ENCODE results near the gene DLL4. TPM values are rescaled to one million over a fixed set of nuclear protein-coding genes. Genes with fewer than 3 reads are reported as not detected.

DLL4 gene
- total RNA-seq, 4 donors from 2014 or later, result 4.2 to 11.2 (median 7.1) TPM

- Histone ChIP-seq H3K27me3 (no peaks in the 10 kb centered on the region), H3K9me3 (no peaks in the 10 kb centered on the region), H3K4me1 (peaks cover 0 to 30% (median 22%) of the 10 kb centered on the region in 4 donors), H3K27ac (no peak overlapping the region), H3K36me3 (no peaks in the 10 kb centered on the region), H3K4me3 (no peak overlapping the region)
- DNase-seq (ENCODE audit: low spot score in 2 of 2), result no peak
- TF ChIP-seq POLR2A (IDR thresholded peaks at IDR 0.05) (no peak), CTCF (IDR thresholded peaks at IDR 0.05) (no peak), EP300 (IDR thresholded peaks at IDR 0.05) (no peak)
- 89 to 94% methylated on average over 8 to 9 of the region's 9 CpGs for WGBS, 2 donors
These were observed 14.7 kb downstream of the DLL4 start for GRCh38 chr15:40943764-40944365.

- Histone ChIP-seq H3K36me3 (no peaks in the 10 kb centered on the region), H3K9me3 (no peaks in the 10 kb centered on the region), H3K27ac (no peak overlapping the region), H3K4me1 (peaks cover 0 to 30% (median 22%) of the 10 kb centered on the region in 4 donors), H3K27me3 (no peaks in the 10 kb centered on the region), H3K4me3 (no peak overlapping the region)
- WGBS, 2 donors, result 89 to 91% methylated on average over 11 of the region's 11 CpGs
- TF ChIP-seq EP300 (IDR thresholded peaks at IDR 0.05), result no peak
- TF ChIP-seq POLR2A (IDR thresholded peaks at IDR 0.05), result no peak
- TF ChIP-seq CTCF (IDR thresholded peaks at IDR 0.05), result no peak
- no peak for DNase-seq (ENCODE audit: low spot score in 2 of 2)
These were observed 15.6 kb downstream of the DLL4 start for GRCh38 chr15:40944510-40945296.

GRCh38 chr15:40948706-40949473 is 19.8 kb downstream of the DLL4 start:
- peaks cover 0 to 6% of the 10 kb centered on the region in 2 donors for H3K27me3 ChIP-seq
- no peak overlapping the region for H3K27ac ChIP-seq
- no peak for DNase-seq (ENCODE audit: low spot score in 2 of 2)
- H3K4me1 ChIP-seq, result peaks cover 0 to 16% (median 5%) of the 10 kb centered on the region in 4 donors
- no peak overlapping the region for H3K4me3 ChIP-seq
- 77 to 81% methylated on average over 21 of the region's 21 CpGs for WGBS, 2 donors
- no peaks in the 10 kb centered on the region for H3K36me3 ChIP-seq
- no peaks in the 10 kb centered on the region for H3K9me3 ChIP-seq
- no peak for TF ChIP-seq CTCF (IDR thresholded peaks at IDR 0.05)
- no peak for TF ChIP-seq POLR2A (IDR thresholded peaks at IDR 0.05)
- no peak for TF ChIP-seq EP300 (IDR thresholded peaks at IDR 0.05)

GRCh38 chr15:40949756-40950207 is 20.6 kb downstream of the DLL4 start:
- no peak for TF ChIP-seq CTCF (IDR thresholded peaks at IDR 0.05)
- TF ChIP-seq POLR2A (IDR thresholded peaks at IDR 0.05), result no peak
- TF ChIP-seq EP300 (IDR thresholded peaks at IDR 0.05), result no peak
- Histone ChIP-seq H3K9me3 (no peaks in the 10 kb centered on the region), H3K4me1 (peaks cover 0 to 21% (median 5%) of the 10 kb centered on the region in 4 donors), H3K27me3 (peaks cover 0 to 10% of the 10 kb centered on the region in 2 donors), H3K4me3 (no peak overlapping the region), H3K27ac (no peak overlapping the region), H3K36me3 (no peaks in the 10 kb centered on the region)
- 65% methylated on average over 7 of the region's 7 CpGs for WGBS, 2 donors
- no peak for DNase-seq (ENCODE audit: low spot score in 2 of 2)
